Neural crest cell (in vitro differentiated cells): ENCODE data around the gene DNLZ. TPM values are rescaled to one million over a fixed set of nuclear protein-coding genes. Genes with fewer than 3 reads are reported as not detected.

Source experiments
- DNase-seq: peaks from one replicate; pipeline ENCODE4 v3.0.0; 2021; ENCODE audit warnings: low read depth, mixed read lengths, low spot score
- H3K27ac Mint-ChIP-seq: one replicate; pipeline ENCODE4 v1.8.0; 2021; ENCODE audit warnings: mild to moderate bottlenecking, mixed read lengths; ENCODE audit not compliant: unreplicated experiment
- H3K27me3 Mint-ChIP-seq: 2 replicates; pipeline ENCODE4 v1.8.0; 2021; ENCODE audit warnings: low read depth, mild to moderate bottlenecking, mixed read lengths
- H3K36me3 Mint-ChIP-seq: 2 replicates; pipeline ENCODE4 v1.8.0; 2021; ENCODE audit warnings: low read depth, mild to moderate bottlenecking, mixed read lengths
- H3K4me1 Mint-ChIP-seq: 2 replicates; pipeline ENCODE4 v1.8.0; 2021; ENCODE audit warnings: mixed read lengths
- H3K4me3 Mint-ChIP-seq: one replicate; pipeline ENCODE4 v1.8.0; 2021; ENCODE audit warnings: mild to moderate bottlenecking, mixed read lengths
- H3K9me3 Mint-ChIP-seq: 2 replicates; pipeline ENCODE4 v1.8.0; 2021; ENCODE audit warnings: mixed read lengths
- total RNA-seq: library from RNA; stranded (reverse); gene quantifications from 2 replicates; pipeline ENCODE4 v1.2.1, GENCODE V29; 2021
- TF ChIP-seq, protein P1 (sequence below): fragments of 200-600 bp; sonication (generic); conservative IDR thresholded peaks from 2 replicates; pipeline ENCODE4 v1.5.0; 2021; ENCODE audit warnings: antibody characterized with exemption, mild to moderate bottlenecking

The DNLZ gene
- total RNA-seq, 1 donor from 2014 or later, result 21.3 TPM

DNA sequence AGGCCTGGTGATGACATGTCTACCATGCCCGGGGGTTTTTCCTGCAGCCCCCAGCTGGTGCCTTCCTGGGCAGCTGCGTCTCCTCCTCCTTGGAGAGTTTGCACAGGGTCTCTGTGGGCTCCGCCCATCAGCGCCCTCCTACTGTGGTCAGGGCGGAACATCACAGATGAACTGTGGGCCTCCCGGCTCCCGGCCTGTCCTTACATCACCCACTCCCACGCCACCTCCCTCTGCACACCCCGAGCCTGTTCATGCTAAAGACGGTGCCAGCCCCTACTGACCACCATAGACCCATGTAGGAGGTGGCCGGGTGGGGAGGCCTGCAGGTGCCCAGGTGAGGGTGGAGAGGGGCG is 23.6 kb downstream of the DNLZ start:
- H3K4me3 Mint-ChIP-seq, result no peak overlapping the region
- TF ChIP-seq, protein P1, sequence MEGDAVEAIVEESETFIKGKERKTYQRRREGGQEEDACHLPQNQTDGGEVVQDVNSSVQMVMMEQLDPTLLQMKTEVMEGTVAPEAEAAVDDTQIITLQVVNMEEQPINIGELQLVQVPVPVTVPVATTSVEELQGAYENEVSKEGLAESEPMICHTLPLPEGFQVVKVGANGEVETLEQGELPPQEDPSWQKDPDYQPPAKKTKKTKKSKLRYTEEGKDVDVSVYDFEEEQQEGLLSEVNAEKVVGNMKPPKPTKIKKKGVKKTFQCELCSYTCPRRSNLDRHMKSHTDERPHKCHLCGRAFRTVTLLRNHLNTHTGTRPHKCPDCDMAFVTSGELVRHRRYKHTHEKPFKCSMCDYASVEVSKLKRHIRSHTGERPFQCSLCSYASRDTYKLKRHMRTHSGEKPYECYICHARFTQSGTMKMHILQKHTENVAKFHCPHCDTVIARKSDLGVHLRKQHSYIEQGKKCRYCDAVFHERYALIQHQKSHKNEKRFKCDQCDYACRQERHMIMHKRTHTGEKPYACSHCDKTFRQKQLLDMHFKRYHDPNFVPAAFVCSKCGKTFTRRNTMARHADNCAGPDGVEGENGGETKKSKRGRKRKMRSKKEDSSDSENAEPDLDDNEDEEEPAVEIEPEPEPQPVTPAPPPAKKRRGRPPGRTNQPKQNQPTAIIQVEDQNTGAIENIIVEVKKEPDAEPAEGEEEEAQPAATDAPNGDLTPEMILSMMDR, result no peak
- no peak overlapping the region for H3K27ac Mint-ChIP-seq
- H3K4me1 Mint-ChIP-seq, result peaks cover 26% of the 10 kb centered on the region
- H3K36me3 Mint-ChIP-seq, result no peaks in the 10 kb centered on the region
- DNase-seq, result no peak
- H3K9me3 Mint-ChIP-seq, result no peaks in the 10 kb centered on the region
- peaks cover 5% of the 10 kb centered on the region for H3K27me3 Mint-ChIP-seq

DNA sequence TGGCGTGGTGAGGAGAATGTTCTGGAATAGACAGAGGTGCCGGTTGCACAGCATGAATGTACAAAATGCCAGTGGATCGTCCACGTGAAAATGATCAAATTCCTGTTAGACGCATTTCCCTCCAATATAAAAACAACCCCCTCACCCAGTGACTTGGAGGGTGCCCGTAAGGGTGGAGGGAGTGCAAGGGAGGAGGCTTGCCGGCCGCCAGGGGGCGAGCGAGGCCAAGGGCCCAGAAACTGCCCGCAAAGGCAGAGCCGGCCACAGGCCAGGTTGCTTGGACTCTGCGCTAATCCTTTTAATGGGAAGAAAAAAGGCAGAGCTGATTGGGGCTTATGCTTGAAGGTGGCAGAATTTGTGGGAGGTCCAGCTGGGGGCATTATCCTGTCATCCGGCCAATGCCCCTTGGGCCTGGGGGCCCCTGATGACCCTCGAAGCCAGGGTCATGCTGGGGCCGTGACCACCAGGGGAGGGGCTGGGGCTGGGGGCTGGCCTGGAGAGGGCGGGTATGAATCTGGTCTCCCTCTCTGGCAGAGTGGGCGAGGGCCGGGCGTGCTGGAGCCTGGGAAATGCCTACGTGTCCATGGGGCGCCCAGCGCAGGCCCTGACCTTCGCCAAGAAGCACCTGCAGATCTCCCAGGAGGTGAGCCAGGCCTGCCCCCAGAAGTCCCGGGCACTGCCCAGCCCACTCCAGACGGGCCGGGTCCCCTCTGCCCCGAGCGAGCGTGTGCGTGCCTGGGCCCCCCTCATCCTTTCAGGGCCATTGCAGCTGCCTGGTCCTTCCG is 24.2 kb downstream of the DNLZ start:
- DNase-seq, result peak; percentile 69
- Mint-ChIP-seq H3K27me3 (peaks cover 3% of the 10 kb centered on the region), H3K9me3 (no peaks in the 10 kb centered on the region), H3K36me3 (no peaks in the 10 kb centered on the region), H3K27ac (no peak overlapping the region), H3K4me3 (peak overlapping the region; percentile 58), H3K4me1 (peaks cover 21% of the 10 kb centered on the region)
- TF ChIP-seq, protein P1, result peak; percentile 91

DNA sequence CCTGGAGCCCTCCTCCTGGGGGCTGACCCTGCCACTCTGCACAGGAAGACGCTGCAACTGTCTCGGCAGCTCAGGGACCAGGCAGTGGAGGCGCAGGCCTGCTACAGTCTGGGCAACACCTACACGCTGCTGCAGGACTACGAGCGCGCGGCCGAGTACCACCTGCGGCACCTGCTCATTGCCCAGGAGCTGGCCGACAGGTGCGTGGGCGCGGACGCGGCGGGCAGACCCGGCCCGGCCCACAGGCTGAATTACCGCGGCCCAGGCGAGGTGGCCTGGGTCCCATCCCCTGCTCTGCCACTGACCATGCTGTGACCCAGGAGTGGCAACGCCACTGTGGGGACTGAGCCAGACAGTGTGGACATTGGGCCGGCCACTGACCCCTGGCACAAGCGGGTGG is 25.0 kb downstream of the DNLZ start:
- DNase-seq, result no peak
- Mint-ChIP-seq H3K27ac (no peak overlapping the region), H3K36me3 (no peaks in the 10 kb centered on the region), H3K9me3 (no peaks in the 10 kb centered on the region), H3K4me3 (no peak overlapping the region), H3K27me3 (peaks cover 3% of the 10 kb centered on the region), H3K4me1 (peaks cover 20% of the 10 kb centered on the region)
- TF ChIP-seq, protein P1, result no peak

DNA sequence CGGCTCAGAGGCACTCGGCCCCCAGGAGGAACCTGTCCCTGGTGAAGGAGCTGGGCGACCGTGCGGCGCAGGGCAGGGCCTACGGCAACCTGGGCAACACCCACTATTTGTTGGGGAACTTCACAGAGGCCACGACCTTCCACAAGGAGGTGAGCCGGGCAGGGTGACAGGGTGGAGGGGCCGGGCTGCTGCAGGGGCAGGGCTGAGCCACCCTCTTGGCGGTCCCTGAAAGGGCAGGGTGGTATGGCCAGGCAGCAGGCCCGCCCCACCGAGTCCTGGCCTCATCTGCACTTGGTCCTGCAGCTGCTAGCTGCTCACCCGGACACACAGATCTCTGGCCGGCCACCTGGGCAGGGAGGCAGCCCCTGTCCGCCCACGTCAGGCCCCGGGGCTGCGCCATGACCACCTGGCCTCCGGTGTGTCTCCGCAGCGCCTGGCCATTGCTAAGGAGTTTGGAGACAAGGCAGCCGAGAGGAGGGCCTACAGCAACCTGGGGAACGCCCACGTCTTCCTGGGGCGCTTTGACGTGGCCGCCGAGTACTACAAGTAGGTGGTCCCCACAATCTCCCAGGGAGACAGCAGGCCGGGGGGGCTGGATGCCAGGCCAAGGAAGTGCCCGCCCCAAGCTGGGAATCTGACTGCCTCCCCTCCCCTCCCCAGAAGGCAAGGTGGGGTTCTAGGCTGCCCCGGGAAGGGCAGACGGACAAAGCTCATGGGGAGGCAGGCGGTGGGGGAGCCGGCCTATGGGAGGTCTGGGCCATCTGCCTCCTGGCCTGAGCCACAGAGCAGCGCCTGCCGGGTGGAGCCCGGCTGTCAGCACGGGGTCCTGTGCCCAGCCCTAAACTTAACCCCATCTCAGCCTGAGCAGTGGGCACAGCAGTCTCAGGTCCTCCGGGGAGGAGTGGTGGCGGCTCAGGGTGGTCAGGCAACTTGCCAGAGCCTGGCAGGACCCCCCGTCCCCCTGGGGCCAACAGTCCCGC is 25.8 kb downstream of the DNLZ start:
- peaks cover 14% of the 10 kb centered on the region for H3K4me1 Mint-ChIP-seq
- H3K36me3 Mint-ChIP-seq, result no peaks in the 10 kb centered on the region
- DNase-seq, result no peak
- H3K4me3 Mint-ChIP-seq, result no peak overlapping the region
- TF ChIP-seq, protein P1, result no peak
- no peaks in the 10 kb centered on the region for H3K9me3 Mint-ChIP-seq
- H3K27me3 Mint-ChIP-seq, result peaks cover under 1% of the 10 kb centered on the region
- no peak overlapping the region for H3K27ac Mint-ChIP-seq

DNA sequence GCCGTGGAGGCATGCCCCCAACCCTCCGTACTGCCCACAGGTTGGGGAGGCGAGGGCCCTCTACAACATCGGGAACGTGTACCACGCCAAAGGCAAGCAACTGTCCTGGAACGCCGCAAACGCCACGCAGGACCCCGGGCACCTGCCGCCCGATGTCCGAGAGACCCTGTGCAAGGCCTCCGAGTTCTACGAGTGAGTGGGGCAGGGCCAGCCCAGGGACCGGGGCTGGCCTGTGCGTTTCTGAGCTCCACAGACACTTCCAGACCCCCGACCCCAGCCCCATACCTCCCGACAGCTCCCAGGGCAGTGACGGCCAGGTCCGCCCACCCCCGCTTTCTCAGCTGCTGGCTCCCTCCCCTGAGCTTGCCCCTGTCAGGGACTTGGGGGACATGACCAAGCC is 26.7 kb downstream of the DNLZ start:
- Mint-ChIP-seq H3K9me3 (no peaks in the 10 kb centered on the region), H3K4me1 (peaks cover 9% of the 10 kb centered on the region), H3K27ac (no peak overlapping the region), H3K36me3 (no peaks in the 10 kb centered on the region), H3K27me3 (no peaks in the 10 kb centered on the region), H3K4me3 (no peak overlapping the region)
- DNase-seq, result no peak
- TF ChIP-seq, protein P1, result no peak
